HG03558 (cell line): Measurements from ENCODE around the gene SHFL.

ENCODE experiments used
- ATAC-seq: cut with Tn5 transposase; IDR thresholded peaks from one replicate; pipeline ENCODE4 v1.9.1; 2021; ENCODE audit warnings: moderate number of reproducible peaks; ENCODE audit not compliant: unreplicated experiment; ENCODE audit errors: extremely low read depth

SHFL gene

DNA sequence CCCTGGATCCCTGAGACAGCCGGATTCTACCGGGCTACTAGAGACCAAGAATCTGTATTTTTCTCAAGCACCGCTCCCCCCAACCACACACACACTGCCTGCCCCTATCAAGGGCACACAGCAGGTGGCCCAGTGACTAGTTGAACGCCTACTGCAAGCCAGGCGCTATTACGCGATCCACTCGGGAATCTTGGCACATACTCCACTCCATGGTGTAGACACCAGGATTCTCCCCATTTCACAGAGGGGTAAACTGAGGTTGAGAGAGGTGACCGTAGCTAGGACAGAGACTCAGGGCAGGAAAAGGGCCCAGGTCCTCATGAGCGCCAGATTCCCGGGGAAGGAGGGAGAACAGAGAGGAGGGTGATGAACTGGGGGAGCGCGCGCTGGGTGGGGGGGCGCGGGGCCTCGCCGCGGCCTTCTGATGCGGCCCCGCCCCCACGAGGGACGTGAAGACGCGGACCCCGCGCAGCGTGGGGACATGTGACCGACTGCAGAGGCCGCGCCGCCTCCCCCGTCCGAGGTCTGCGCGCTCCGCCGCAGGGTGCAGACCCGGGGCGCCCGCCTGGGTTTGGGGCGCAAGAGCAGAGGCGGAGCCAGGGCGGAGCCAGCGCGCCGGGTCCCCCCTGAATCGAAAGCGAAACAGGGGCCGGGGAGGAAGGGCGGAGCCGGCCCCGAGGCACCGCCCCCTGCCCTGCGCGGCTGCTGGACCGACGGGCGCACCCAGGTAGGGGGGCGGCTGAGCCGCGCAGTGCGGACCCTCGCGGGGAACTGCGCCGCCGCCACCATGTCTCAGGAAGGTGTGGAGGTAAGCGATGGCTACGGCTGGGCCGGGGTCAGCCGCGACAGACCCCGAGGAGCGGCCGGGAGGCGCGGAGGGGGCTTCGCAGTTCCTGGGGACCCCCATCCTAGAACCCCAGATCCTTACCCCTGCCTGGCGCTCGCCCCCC, at the start of gene SHFL:
Gene SHFL (plus strand): TSS at position 677 of the 950 bp plus-strand sequence. CDS start 111 bp downstream, at position 788.
- peak; percentile 60 for ATAC-seq

DNA sequence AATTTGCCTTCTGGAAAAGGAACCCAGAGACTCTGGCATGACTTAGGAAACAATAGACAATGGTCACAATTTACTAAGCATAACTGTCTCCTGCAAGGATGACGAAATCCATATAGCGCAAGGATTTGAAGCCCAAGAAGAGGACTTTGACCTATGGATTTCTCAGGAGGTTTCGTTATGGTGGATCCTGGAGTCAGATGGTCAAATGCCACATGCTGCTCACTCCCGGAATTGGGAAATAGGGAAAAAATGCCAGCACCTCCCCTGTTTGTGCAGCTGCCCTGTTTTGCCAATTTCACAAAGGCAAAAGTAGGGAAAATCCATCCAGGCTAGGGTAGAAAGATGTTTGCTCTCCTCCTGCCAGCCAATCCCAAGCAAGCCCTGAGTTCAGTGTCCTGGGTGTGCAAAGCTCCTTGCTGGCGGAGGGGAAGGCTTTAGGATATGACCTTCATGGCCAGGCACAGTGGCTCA, 49.5 kb upstream of the SHFL start:
- no peak for ATAC-seq

- ATAC-seq: no peak
Observed at GRCh38 chr19:10037367-10037766, 48.8 kb upstream of the SHFL start.

GRCh38 chr19:10037809-10038208, 48.3 kb upstream of the SHFL start:
- no peak for ATAC-seq

GRCh38 chr19:10043286-10043927, 42.7 kb upstream of the SHFL start:
- ATAC-seq: no peak

DNA sequence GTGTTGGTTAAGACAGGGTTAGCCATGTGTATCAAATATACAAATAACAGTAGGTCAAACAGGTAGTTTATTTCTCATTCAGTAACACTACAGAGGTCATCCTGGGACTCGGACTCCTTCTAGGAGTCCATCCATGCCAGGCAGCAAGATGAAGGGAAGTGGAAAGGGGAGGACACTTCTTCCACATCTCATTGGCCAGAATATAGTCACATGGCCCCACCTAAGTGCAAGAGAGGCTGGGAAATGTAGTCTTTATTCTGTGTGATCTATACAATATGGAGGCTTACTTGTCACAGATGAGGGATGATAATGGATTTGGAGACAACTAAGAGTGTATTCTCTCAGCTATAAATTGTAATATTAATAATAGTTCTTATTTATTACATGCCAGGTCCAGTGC, 41.7 kb upstream of the SHFL start:
- ATAC-seq: no peak

DNA sequence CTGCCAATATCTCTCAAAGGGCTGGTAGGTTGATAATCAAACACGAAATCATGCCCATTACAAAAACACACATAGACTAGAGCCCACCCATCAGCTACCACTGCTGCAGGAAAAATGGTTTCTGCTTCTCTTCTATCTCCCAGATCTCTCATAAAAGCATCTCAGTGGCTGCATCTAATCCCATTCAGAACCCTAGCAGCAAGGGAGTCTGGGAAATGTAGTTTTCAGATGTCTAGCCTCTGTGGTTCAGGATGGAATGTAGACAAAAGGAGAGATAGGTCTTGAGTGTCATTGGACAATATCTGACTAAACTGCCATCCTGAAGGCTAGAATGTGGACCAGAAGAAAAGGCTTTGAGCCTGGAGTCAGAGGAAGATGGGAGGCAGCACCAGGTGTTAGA, 40.7 kb upstream of the SHFL start:
- no peak for ATAC-seq

DNA sequence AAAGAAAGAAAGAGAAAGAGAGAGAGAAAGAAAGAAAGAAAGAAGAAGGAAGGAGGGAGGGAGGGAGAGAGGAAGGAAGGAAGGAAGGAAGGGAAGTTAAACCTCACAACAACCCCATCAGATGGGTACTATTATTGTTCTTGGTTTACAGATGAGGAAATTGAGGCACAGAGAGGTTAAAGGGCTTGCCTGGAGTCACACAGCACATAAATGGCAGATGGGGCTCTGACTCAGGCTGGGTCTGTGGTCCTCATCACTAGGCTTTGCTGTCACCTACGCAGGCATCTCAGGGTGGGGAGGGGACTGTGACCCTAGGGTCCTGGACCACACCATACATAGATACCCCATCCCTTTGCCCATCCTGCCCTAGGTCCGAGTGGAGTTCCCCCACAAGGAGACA, 36.5 kb upstream of the SHFL start:
- no peak for ATAC-seq

GRCh38 chr19:10052602-10053360, 33.3 kb upstream of the SHFL start:
- ATAC-seq: no peak

DNA sequence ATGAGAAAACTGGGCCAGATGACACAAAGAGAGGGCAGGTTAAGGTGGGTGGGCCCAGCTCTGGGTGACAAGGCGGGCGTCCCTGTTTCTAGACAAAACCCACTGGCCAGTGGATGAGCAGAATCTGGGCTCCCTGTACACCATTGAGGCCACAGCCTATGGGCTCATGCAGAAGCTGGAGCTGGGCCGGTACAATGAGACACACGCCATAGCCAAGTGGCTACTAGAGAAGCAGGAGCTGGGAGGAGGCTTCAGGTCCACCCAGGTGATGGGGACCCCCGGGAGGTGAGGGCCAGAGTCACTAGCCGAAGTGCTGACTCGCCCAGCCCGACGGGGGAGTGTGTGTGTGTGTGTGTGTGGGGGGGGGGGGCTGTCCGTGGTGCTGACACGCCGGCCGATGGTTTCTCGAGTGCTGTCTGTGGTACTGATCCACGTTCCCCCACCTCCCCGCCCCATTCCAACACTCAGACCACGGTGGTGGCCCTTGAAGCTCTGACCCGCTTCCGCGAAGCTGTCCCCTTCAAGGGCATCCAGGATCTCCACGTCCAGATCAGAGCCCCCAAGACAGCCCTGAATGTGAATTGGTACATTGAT, 24.3 kb upstream of the SHFL start:
- no peak for ATAC-seq

- ATAC-seq: no peak
Observed at GRCh38 chr19:10068205-10068604, 17.9 kb upstream of the SHFL start.

GRCh38 chr19:10069046-10069445, 17.1 kb upstream of the SHFL start:
- no peak for ATAC-seq

- ATAC-seq: no peak
Observed at GRCh38 chr19:10070730-10071446, 15.2 kb upstream of the SHFL start.

DNA sequence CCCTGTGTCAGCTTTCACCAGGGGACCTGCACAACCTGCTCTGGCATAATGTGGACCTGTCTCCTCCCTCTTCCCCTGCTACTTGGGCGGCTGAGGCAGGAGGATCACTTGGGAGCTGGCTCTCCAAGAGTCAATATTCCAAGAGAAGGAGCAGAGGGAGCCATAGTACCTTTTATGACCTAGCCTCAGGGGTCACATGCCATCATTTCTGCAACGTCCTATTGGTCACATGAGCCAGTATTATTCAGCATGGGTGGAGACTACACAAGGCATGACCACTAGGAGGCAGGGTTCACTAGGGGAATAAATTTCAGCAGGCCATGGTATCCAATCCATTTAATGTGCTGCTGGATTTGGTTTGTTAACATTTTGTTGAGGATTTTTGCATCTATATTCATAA, 12.0 kb upstream of the SHFL start:
- ATAC-seq: no peak

GRCh38 chr19:10076535-10076934, 9.6 kb upstream of the SHFL start:
- ATAC-seq: no peak

DNA sequence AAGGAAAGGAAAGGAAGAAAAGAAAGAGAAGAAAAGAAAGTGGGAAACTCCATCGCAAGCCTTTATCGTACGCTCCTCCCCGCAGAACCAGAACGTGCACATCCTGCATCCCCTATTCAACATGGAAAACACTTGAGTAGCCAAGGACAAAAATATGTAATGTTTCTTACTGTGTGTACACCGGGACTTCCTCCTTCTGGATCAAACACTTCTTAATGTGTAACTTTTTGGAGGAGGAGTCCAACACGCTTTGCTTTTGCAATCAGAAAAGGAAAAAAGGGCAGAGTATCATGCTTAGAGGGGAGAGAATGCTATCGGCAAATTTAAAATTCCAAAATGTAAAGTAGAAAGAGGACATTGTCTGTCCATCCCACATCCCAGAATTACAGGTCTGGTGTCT, 7.8 kb upstream of the SHFL start:
- ATAC-seq: no peak

DNA sequence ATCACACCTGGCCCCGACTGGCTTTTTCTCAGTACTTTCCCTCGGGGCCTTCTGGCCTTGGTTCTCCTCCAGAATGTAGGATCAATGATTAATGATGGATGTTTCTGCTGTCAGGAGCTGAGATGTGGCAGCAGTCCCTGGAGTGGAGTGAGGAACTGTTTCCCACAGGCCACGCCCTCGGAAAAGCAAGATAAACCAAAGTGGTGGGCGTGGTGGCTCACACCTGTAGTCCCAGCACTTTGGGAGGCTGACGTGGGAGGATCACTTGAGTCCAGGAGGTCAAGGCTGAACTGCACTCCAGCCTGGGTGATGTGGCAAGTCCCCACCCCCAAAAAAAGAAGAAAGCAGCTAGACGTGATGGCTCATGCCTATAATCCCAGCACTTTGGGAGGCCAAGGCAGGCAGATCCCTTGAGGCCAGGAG, 7.1 kb upstream of the SHFL start:
- no peak for ATAC-seq

- no peak for ATAC-seq
Observed at GRCh38 chr19:10083911-10084310, 2.2 kb upstream of the SHFL start.

GRCh38 chr19:10084803-10085202, 1.3 kb upstream of the SHFL start:
- ATAC-seq: no peak
